Neural cell (in vitro differentiated cells): ENCODE results near the gene CD160. TPM values are rescaled to one million over a fixed set of nuclear protein-coding genes. Genes with fewer than 3 reads are reported as not detected.

Experiments
- H2AFZ ChIP-seq: fragments of 200-600, 300-800 bp; sonication (generic), shearing (Covaris generic); 2 replicates; pipeline ENCODE4 v1.6.0; 2014; ENCODE audit warnings: low read depth, mild to moderate bottlenecking, antibody characterized with exemption, low read length, moderate library complexity
- H3F3A ChIP-seq: fragments of 200-600 bp; shearing (Covaris generic); 2 replicates; pipeline ENCODE4 v1.6.1; 2016; ENCODE audit warnings: mild to moderate bottlenecking, moderate library complexity, mixed read lengths, antibody characterized with exemption, low read length; ENCODE audit not compliant: insufficient read depth, poor library complexity, severe bottlenecking
- H3K27ac ChIP-seq: fragments of 200-600, 300-800 bp; sonication (generic), shearing (Covaris generic); 2 replicates; pipeline ENCODE4 v1.5.1; 2014; ENCODE audit warnings: mild to moderate bottlenecking, low read length, moderate library complexity
- H3K27me3 ChIP-seq: fragments of 300-800, 200-600 bp; sonication (generic), shearing (Covaris generic); 2 replicates; pipeline ENCODE4 v1.6.0; 2014; ENCODE audit warnings: mild to moderate bottlenecking, low read depth, low read length, moderate library complexity; ENCODE audit not compliant: insufficient read depth
- H3K36me3 ChIP-seq: fragments of 300-800, 200-600 bp; sonication (generic), shearing (Covaris generic); 2 replicates; pipeline ENCODE4 v1.5.1; 2014; ENCODE audit warnings: mild to moderate bottlenecking, antibody characterized with exemption, low read length, moderate library complexity; ENCODE audit not compliant: insufficient read depth
- H3K4me2 ChIP-seq: fragments of 300-800, 200-600 bp; sonication (generic), shearing (Covaris generic); 2 replicates; pipeline ENCODE4 v1.6.0; 2014; ENCODE audit warnings: mild to moderate bottlenecking, low read length
- H3K4me3 ChIP-seq: fragments of 300-800, 200-600 bp; sonication (generic), shearing (Covaris generic); 2 replicates; pipeline ENCODE4 v1.5.1; 2014; ENCODE audit warnings: mild to moderate bottlenecking, low read length, moderate library complexity
- H3K79me2 ChIP-seq: fragments of 200-600 bp; shearing (Covaris generic); replicated peaks from 2 replicates; pipeline ENCODE4 v1.6.0; 2014; ENCODE audit warnings: mild to moderate bottlenecking, low read length, moderate library complexity; ENCODE audit not compliant: insufficient read depth
- H3K9ac ChIP-seq: fragments of 300-800, 200-600 bp; sonication (generic), shearing (Covaris generic); 2 replicates; pipeline ENCODE4 v1.6.1; 2016; ENCODE audit warnings: mild to moderate bottlenecking, low read length, mixed read lengths
- H3K9me2 ChIP-seq: fragments of 200-600 bp; shearing (Covaris generic); 2 replicates; pipeline ENCODE4 v1.6.1; 2016; ENCODE audit warnings: mild to moderate bottlenecking, low read length, mixed read lengths; ENCODE audit not compliant: insufficient read depth
- H3K9me3 ChIP-seq: fragments of 200-600, 300-800 bp; sonication (generic), shearing (Covaris generic); 2 replicates; pipeline ENCODE4 v1.6.1; 2016; ENCODE audit warnings: mild to moderate bottlenecking, mixed run types, low read length, moderate library complexity, mixed read lengths
- H4K20me1 ChIP-seq: fragments of 200-600 bp; shearing (Covaris generic); 2 replicates; pipeline ENCODE4 v1.6.1; 2016; ENCODE audit warnings: mild to moderate bottlenecking, mixed run types; ENCODE audit not compliant: insufficient read depth
- CTCF ChIP-seq: fragments of 450-650 bp; IDR thresholded peaks from 2 replicates; pipeline ENCODE4 v1.5.1; 2014; ENCODE audit warnings: antibody characterized with exemption, mild to moderate bottlenecking, moderate library complexity; ENCODE audit not compliant: poor library complexity, severe bottlenecking
- EP300 ChIP-seq: fragments of 450-650 bp; conservative IDR thresholded peaks from 2 replicates; pipeline ENCODE4 v1.6.1; 2014; ENCODE audit warnings: antibody characterized with exemption, mild to moderate bottlenecking, moderate library complexity; ENCODE audit not compliant: poor library complexity, severe bottlenecking
- EZH2 ChIP-seq: fragments of 200-600, 300-800 bp; shearing (Covaris generic), sonication (generic); IDR thresholded peaks from 2 replicates; pipeline ENCODE4 v1.6.1; 2014; ENCODE audit warnings: antibody characterized with exemption, low read length, borderline replicate concordance, mild to moderate bottlenecking; ENCODE audit not compliant: insufficient read depth, poor library complexity, severe bottlenecking
- MXI1 ChIP-seq: fragments of 450-650 bp; conservative IDR thresholded peaks from 2 replicates; pipeline ENCODE4 v1.6.1; 2014; ENCODE audit warnings: antibody characterized with exemption, mild to moderate bottlenecking; ENCODE audit not compliant: poor library complexity, severe bottlenecking
- POLR2AphosphoS5 ChIP-seq: IDR thresholded peaks from 2 replicates; pipeline ENCODE4 v1.6.1; 2012
- RAD21 ChIP-seq: fragments of 450-650 bp; conservative IDR thresholded peaks from 2 replicates; pipeline ENCODE4 v1.6.1; 2014; ENCODE audit warnings: antibody characterized with exemption, mild to moderate bottlenecking, moderate library complexity
- SMC3 ChIP-seq: fragments of 450-650 bp; conservative IDR thresholded peaks from 2 replicates; pipeline ENCODE4 v1.6.1; 2014; ENCODE audit warnings: antibody characterized with exemption, mild to moderate bottlenecking, moderate library complexity; ENCODE audit not compliant: poor library complexity
- TAF1 ChIP-seq: IDR thresholded peaks from 2 replicates; pipeline ENCODE4 v1.6.1; 2012; ENCODE audit warnings: low read depth
- polyA plus RNA-seq: library from polyadenylated mRNA; depleted of rRNA; stranded (reverse); fragments of >200 nt; gene quantifications from 2 replicates; pipeline ENCODE4 v1.2.3, GENCODE V29; 2014
- TF ChIP-seq, protein P1 (sequence below): IDR thresholded peaks from 2 replicates; pipeline ENCODE4 v1.6.1; 2012; ENCODE audit warnings: borderline replicate concordance

CD160 gene
- polyA plus RNA-seq, 1 donor from 2014 or later, result not detected

GRCh38 chr1:145696630-145696960, 22.7 kb upstream of the CD160 start:
- H3K4me2 ChIP-seq, result no peak overlapping the region
- H3K9ac ChIP-seq, result no peak overlapping the region
- H2AFZ ChIP-seq, result no peak overlapping the region
- TF ChIP-seq, protein P1, sequence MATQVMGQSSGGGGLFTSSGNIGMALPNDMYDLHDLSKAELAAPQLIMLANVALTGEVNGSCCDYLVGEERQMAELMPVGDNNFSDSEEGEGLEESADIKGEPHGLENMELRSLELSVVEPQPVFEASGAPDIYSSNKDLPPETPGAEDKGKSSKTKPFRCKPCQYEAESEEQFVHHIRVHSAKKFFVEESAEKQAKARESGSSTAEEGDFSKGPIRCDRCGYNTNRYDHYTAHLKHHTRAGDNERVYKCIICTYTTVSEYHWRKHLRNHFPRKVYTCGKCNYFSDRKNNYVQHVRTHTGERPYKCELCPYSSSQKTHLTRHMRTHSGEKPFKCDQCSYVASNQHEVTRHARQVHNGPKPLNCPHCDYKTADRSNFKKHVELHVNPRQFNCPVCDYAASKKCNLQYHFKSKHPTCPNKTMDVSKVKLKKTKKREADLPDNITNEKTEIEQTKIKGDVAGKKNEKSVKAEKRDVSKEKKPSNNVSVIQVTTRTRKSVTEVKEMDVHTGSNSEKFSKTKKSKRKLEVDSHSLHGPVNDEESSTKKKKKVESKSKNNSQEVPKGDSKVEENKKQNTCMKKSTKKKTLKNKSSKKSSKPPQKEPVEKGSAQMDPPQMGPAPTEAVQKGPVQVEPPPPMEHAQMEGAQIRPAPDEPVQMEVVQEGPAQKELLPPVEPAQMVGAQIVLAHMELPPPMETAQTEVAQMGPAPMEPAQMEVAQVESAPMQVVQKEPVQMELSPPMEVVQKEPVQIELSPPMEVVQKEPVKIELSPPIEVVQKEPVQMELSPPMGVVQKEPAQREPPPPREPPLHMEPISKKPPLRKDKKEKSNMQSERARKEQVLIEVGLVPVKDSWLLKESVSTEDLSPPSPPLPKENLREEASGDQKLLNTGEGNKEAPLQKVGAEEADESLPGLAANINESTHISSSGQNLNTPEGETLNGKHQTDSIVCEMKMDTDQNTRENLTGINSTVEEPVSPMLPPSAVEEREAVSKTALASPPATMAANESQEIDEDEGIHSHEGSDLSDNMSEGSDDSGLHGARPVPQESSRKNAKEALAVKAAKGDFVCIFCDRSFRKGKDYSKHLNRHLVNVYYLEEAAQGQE, result no peak
- TF ChIP-seq TAF1, result no peak
- no peak for TF ChIP-seq CTCF
- no peak for TF ChIP-seq SMC3
- no peak for TF ChIP-seq EZH2
- TF ChIP-seq EP300, result no peak
- TF ChIP-seq RAD21, result no peak
- no peak for TF ChIP-seq MXI1
- TF ChIP-seq POLR2AphosphoS5, result no peak
- no peak overlapping the region for H3K27ac ChIP-seq
- no peaks in the 10 kb centered on the region for H3K79me2 ChIP-seq
- H4K20me1 ChIP-seq, result no peaks in the 10 kb centered on the region
- no peaks in the 10 kb centered on the region for H3K36me3 ChIP-seq
- no peaks in the 10 kb centered on the region for H3K9me2 ChIP-seq
- H3K4me3 ChIP-seq, result no peak overlapping the region
- no peaks in the 10 kb centered on the region for H3K9me3 ChIP-seq
- H3F3A ChIP-seq, result no peaks in the 10 kb centered on the region
- H3K27me3 ChIP-seq, result no peaks in the 10 kb centered on the region

DNA sequence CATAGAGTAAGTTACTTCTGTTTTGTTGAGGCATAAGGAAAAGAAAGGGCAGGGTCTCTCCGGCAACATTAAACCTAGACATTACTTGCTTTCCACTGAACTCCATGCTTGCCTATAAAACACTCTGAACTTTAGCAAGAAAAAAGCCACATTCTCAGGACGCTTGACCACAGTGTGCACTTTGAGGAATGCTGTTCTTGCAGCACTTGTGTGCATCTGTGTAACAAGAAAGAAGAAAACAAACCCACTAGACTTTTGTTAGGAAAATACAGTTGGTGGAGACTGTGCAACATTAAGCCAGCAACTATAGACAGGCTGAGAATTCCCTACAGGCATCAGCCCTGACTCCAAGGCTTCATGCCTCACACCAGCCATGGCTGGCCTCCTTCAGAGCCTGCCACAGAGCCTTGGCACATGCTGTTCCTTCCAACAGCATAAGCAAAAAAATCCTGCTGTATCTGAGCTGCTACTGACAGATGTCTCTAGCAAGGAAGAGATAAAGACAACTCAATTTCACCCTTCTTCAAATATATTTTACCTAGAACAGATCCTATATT, 17.9 kb upstream of the CD160 start:
- no peaks in the 10 kb centered on the region for H3K9me2 ChIP-seq
- H4K20me1 ChIP-seq, result no peaks in the 10 kb centered on the region
- H3K36me3 ChIP-seq, result no peaks in the 10 kb centered on the region
- H3K4me2 ChIP-seq, result no peak overlapping the region
- no peaks in the 10 kb centered on the region for H3K9me3 ChIP-seq
- H3K79me2 ChIP-seq, result no peaks in the 10 kb centered on the region
- no peaks in the 10 kb centered on the region for H3K27me3 ChIP-seq
- H3K4me3 ChIP-seq, result no peak overlapping the region
- no peaks in the 10 kb centered on the region for H3F3A ChIP-seq
- no peak for TF ChIP-seq TAF1
- no peak for TF ChIP-seq CTCF
- no peak overlapping the region for H3K27ac ChIP-seq
- no peak overlapping the region for H2AFZ ChIP-seq
- no peak overlapping the region for H3K9ac ChIP-seq
